HG02763 (cell line): ENCODE results near the gene UBE3C.

Experiments used
- ATAC-seq: cut with Tn5 transposase; IDR thresholded peaks from one replicate; pipeline ENCODE4 v1.9.1; 2021; ENCODE audit warnings: mild to moderate bottlenecking, moderate library complexity; ENCODE audit not compliant: unreplicated experiment

The UBE3C gene

GRCh38 chr7:157282141-157282801 is 143.5 kb downstream of the UBE3C start:
- no peak for ATAC-seq

DNA sequence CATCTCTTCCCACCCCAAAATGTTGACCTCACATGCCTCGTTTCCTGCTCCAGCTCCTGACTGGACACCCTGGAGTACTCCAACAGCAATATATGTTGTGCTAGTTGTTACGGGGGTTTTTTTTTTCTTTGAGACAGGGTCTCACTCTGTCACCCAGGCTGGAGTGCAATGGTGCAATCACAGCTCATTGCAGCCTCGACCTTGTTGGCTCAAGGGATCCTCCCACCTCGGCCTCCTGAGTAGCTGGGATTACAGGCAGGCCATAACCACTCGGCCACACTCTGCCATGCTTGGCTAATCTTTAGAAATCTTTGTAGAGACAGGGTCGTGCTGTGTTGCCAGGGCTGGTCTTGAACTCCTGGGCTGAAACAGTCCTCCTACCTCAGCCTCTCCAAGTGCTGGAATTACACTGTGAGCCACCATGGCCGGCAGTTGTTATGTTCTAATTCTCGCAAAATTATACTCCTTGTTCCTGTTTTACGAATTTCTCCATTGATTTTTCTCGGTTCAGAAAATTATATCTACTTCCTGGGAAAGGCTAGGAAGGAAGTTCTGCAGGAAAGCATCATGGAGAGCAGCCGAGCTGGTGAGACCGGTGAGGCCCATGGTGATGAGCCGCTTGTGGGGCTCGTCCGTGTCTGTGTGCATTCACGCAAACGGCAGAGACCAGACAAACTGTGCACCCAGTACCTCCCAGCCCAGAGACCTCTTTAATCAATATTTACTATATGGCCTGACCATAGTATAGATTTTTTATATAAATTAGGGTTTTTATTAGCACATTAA is 145.7 kb downstream of the UBE3C start:
- ATAC-seq: no peak

- ATAC-seq: no peak
Measured at GRCh38 chr7:157291404-157292080, 152.8 kb downstream of the UBE3C start.

GRCh38 chr7:157292258-157292657 is 153.5 kb downstream of the UBE3C start:
- no peak for ATAC-seq

GRCh38 chr7:157292770-157293412 is 154.2 kb downstream of the UBE3C start:
- no peak for ATAC-seq

DNA sequence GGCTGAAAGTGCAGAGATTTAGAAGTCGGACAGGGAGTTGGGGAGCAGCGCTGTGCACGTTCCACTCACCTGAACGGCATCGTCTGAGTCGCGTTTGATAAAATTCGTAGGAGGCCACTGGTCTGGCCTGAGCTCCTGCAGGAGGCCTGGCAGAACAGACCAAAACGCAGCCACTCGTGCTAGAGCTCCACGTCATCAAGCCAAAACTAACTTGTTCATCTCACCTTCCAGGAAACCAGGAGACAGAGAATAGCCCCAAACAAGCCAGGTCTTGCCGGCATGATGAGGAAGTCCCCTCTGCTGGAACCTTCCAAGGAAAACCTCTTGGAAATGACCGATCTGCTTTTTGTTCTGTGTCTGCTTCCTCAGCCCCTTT is 154.7 kb downstream of the UBE3C start:
- no peak for ATAC-seq

DNA sequence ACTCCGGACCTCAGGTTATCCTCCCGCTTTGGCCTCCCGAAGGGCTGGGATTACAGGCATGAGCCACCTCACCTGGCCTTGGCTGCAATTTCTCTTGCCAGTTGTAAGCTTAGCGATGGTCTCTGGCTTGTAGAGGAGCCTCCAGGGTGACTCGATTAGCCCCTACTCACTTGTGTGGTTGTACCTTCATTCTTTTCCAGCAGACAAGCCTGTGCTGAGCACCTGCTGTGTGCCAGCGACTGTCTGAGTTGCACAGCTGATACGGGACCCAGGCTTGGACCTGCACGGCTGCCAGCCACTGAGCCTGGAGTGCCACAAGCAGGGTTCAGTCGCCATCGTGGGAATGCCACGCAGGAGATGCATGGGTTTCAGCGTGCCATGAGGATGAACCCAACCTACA is 156.0 kb downstream of the UBE3C start:
- ATAC-seq: no peak

- ATAC-seq: no peak
Measured at GRCh38 chr7:157295338-157295737, 156.6 kb downstream of the UBE3C start.

- no peak for ATAC-seq
Measured at GRCh38 chr7:157297185-157297584, 158.5 kb downstream of the UBE3C start.

DNA sequence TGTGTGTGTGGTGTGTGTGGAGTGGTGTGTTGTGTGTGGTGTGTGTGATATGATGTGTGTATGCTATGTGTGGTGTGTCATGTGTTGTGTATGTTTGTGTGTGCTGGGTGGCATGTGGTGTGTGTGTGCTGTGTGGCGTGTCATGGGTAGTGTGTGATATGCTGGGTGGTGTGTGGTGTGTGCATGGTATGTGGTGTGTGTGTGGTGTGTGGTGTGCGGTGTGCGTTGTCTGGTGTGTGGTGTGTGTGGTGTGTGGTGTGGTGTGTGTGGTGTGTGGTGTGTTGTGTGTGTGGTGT is 160.5 kb downstream of the UBE3C start:
- no peak for ATAC-seq

DNA sequence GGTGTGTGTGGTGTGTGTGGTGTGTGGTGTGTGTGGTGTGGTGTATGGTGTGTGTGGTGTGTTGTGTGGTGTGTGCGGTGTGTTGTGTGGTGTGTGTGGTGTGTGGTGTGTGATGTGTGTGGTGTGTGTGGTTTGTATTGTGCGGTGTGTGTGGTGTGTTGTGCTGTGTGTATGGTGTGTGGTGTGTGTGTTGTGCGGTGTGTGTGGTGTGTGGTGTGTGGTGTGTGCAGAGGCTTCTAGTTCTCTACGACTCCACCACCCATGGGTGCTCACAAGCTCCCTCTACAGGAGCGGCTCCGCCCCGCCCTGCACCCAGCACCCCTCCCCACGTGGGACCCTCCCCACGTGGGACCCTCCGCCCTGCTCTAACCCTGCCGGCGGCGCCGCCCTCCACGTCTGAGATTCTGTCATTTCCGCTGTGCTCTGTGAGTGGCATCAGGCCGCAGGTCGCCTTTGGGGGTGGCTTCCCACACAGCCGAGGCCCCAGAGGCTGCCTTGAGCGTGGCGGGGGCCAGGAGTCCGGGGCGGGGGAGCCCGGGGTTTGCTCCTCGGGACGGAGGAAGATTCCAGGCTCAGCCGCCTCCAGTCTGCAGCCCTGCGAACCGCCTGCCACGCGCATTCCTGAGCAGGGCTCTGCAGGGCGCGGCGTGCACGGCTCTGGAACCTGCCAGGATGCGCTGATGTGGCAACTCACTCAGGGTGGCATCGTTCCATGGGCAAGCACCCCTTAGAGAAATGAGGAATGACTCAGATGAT is 161.1 kb downstream of the UBE3C start:
- ATAC-seq: no peak

DNA sequence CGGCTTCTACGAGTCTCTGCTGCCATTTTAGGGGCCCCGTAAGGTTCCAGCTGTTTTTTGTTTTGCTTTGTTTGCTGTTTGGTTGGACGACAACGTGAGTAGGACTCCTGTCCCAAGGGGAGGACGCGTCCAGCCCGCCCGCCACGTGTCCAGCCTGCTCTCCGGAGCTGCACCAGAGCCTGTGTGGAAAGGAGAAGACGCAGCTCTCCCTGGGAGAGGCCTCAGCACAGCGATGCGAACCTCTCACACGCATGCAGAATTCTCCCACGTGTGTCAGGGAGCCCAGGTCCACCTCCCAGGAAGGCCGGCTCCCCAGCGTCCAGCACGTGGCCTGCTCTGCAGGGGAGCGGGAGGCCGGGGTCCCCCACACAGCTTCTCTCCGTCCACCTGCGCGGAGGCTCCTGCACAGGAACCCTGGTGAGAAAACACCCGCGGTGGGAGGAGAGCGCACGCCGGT is 161.7 kb downstream of the UBE3C start:
- no peak for ATAC-seq

GRCh38 chr7:157301610-157302120 is 162.9 kb downstream of the UBE3C start:
- no peak for ATAC-seq

- ATAC-seq: no peak
Measured at GRCh38 chr7:157306846-157307838, 168.4 kb downstream of the UBE3C start.

DNA sequence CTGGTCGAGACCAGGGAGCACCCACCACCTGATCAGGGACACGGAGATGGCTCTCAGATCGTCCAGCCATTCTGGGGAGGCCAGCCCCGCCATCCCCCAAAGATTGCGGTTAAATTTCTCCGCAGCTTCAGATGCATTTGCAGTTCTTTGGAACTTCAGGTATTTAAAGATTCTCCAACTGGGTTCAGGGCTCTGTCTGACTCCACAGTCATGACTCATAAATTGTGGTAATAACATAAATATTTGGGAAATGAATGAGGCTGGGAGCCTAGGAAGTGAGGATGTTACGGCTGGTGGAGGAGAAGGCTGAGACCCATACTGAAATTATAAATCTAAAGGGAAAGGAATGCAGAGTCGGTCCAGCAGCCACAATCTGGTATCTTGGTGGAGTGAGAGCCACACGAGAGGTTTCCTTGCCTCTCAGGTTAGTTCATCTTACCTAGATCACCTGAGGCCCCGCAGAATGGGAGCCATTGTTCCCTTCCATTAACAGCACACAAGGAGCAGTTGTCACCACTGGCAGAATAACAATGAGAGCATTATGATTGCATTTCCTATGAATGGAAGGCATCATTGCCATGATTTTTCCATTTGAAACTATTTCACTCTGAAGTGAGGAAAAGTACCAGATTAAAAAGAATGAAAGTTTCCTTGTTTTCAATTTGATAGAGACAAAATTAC is 171.4 kb downstream of the UBE3C start:
- ATAC-seq: no peak

GRCh38 chr7:157310676-157311185 is 172.0 kb downstream of the UBE3C start:
- ATAC-seq: no peak

GRCh38 chr7:157312941-157313340 is 174.2 kb downstream of the UBE3C start:
- no peak for ATAC-seq

DNA sequence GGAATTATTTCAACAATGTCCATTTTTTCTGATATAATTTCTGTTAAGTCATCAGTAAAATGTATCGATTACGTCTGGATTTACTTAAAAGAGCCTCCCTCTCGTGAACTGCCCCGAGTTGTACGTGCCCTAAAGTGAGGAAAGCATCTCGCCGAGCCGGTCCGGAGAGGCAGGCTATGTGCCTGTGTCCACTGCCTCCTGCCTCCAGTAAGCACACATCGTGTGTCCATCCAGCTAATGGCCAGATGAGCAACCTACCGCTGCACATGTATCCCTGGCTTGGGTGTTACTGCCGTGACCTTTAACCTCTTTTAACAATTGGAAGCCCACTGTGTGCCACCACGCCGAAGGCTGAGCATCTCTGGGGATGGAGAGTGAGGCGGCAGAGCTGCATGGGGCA is 174.9 kb downstream of the UBE3C start:
- no peak for ATAC-seq
